IMR-90 (cell line): ENCODE measurements around the gene RAP2B. TPM values are rescaled to one million over a fixed set of nuclear protein-coding genes. Genes with fewer than 3 reads are reported as not detected.
A peak's percentile ranks its signal among the peaks of the same experiment; 100 is the strongest.

Experiments
- ATAC-seq: fragments of 200-7000 bp; cut with Tn5 transposase; 2 replicates; pipeline ENCODE4 v1.9.1; 2020; ENCODE audit warnings: low read depth, mild to moderate bottlenecking, moderate library complexity
- BruUV-seq: library from RNA; stranded (reverse); fragments of 400-500 nt; replicated peaks from 2 replicates; lab custom pipeline; 2021; lab: Mats Ljungman, UMichigan
- CTCF ChIA-PET: fragments of 300-600 bp; formaldehyde crosslinking; extraction: SDS; loops from one replicate; lab custom pipeline; 2021; ENCODE audit warnings: antibody characterized with exemption; lab: Yijun Ruan, JAX
- POLR2A ChIA-PET: fragments of 300-600 bp; sonication (Branson Sonifier 250); formaldehyde crosslinking; loops from one replicate; lab custom pipeline; 2022; ENCODE audit warnings: antibody characterized with exemption; ENCODE audit not compliant: unreplicated experiment; lab: Charles Lee
- DNase-seq: peaks from one replicate; pipeline ENCODE4 v3.0.0; 2013
- H2AFZ ChIP-seq: replicated peaks from 2 replicates; pipeline ENCODE3; 2013; ENCODE audit warnings: low read length, mild to moderate bottlenecking; ENCODE audit not compliant: poor library complexity
- H2AK5ac ChIP-seq: 2 replicates; pipeline ENCODE4 v1.6.1; 2013; ENCODE audit warnings: low read depth, low read length, inconsistent platforms
- H2AK9ac ChIP-seq: replicated peaks from 2 replicates; pipeline ENCODE3; 2013; ENCODE audit warnings: mild to moderate bottlenecking, low read depth, low read length, moderate library complexity; ENCODE audit not compliant: poor library complexity
- H2BK120ac ChIP-seq: 2 replicates; pipeline ENCODE4 v1.6.1; 2013; ENCODE audit warnings: low read depth, low read length, inconsistent platforms
- H2BK15ac ChIP-seq: 3 replicates; pipeline ENCODE4 v1.6.1; 2013; ENCODE audit warnings: low read depth, low read length, inconsistent platforms
- H2BK20ac ChIP-seq: 2 replicates; pipeline ENCODE4 v1.6.1; 2013; ENCODE audit warnings: low read depth, mild to moderate bottlenecking, inconsistent platforms, low read length, moderate library complexity
- H2BK5ac ChIP-seq: 2 replicates; pipeline ENCODE4 v1.6.1; 2013; ENCODE audit warnings: mild to moderate bottlenecking, low read depth, low read length, inconsistent platforms; ENCODE audit not compliant: poor library complexity, severe bottlenecking
- H3K14ac ChIP-seq: replicated peaks from 2 replicates; pipeline ENCODE4 v1.6.1; 2013; ENCODE audit warnings: low read depth, low read length, inconsistent platforms
- H3K18ac ChIP-seq: 2 replicates; pipeline ENCODE4 v1.6.1; 2013; ENCODE audit warnings: low read depth, low read length, control low read depth
- H3K23ac ChIP-seq: 2 replicates; pipeline ENCODE4 v1.6.1; 2013; ENCODE audit warnings: low read depth, low read length, inconsistent platforms
- H3K27ac ChIP-seq: 2 replicates; pipeline ENCODE4 v1.5.1; 2013; ENCODE audit warnings: mild to moderate bottlenecking, control low read depth, low read length; ENCODE audit not compliant: insufficient read depth
- H3K27me3 ChIP-seq: 2 replicates; pipeline ENCODE4 v1.6.1; 2013; ENCODE audit warnings: low read length; ENCODE audit not compliant: control insufficient read depth, insufficient read depth
- H3K36me3 ChIP-seq: 2 replicates; pipeline ENCODE4 v1.6.1; 2013; ENCODE audit warnings: low read length, mixed read lengths; ENCODE audit not compliant: control insufficient read depth, insufficient read depth
- H3K4ac ChIP-seq: 2 replicates; pipeline ENCODE4 v1.6.1; 2013; ENCODE audit warnings: low read depth, low read length, inconsistent platforms
- H3K4me1 ChIP-seq: 2 replicates; pipeline ENCODE4 v1.6.1; 2013; ENCODE audit warnings: low read length, mixed read lengths; ENCODE audit not compliant: control insufficient read depth, insufficient read depth
- H3K4me2 ChIP-seq: 2 replicates; pipeline ENCODE4 v1.6.1; 2013; ENCODE audit warnings: low read depth, mild to moderate bottlenecking, control low read depth, low read length, moderate library complexity
- H3K4me3 ChIP-seq: 2 replicates; pipeline ENCODE4 v1.5.1; 2013; ENCODE audit warnings: low read depth, mild to moderate bottlenecking, control low read depth, low read length, moderate library complexity; ENCODE audit not compliant: insufficient read depth
- H3K56ac ChIP-seq: 2 replicates; pipeline ENCODE4 v1.6.1; 2013; ENCODE audit warnings: low read length, inconsistent platforms; ENCODE audit not compliant: insufficient read depth; ENCODE audit errors: extremely low read depth
- H3K79me1 ChIP-seq, 2 experiments: 2 replicates each; pipeline ENCODE4 v1.6.1; 2013; ENCODE audit warnings: low read length in 2 of 2, inconsistent platforms in 1 of 2, low read depth in 1 of 2
- H3K9ac ChIP-seq: 2 replicates; pipeline ENCODE4 v1.6.1; 2013; ENCODE audit warnings: low read depth, low read length, control low read depth
- H3K9me1 ChIP-seq: 2 replicates; pipeline ENCODE4 v1.6.1; 2013; ENCODE audit warnings: low read length, inconsistent platforms; ENCODE audit not compliant: insufficient read depth
- H3K9me3 ChIP-seq: 2 replicates; pipeline ENCODE4 v1.6.1; 2013; ENCODE audit warnings: low read length; ENCODE audit not compliant: control insufficient read depth, insufficient read depth
- H4K20me1 ChIP-seq: 2 replicates; pipeline ENCODE4 v1.6.1; 2013; ENCODE audit warnings: low read length, inconsistent platforms; ENCODE audit not compliant: insufficient read depth
- H4K5ac ChIP-seq: 2 replicates; pipeline ENCODE4 v1.6.1; 2013; ENCODE audit warnings: mild to moderate bottlenecking, low read depth, low read length, control low read depth
- H4K8ac ChIP-seq, 2 experiments: 2 replicates each; pipeline ENCODE4 v1.6.1; 2013; ENCODE audit warnings: low read depth in 2 of 2, low read length in 2 of 2, control low read depth in 1 of 2, inconsistent platforms in 1 of 2
- H4K91ac ChIP-seq: 2 replicates; pipeline ENCODE4 v1.6.1; 2013; ENCODE audit warnings: low read depth, low read length, inconsistent platforms; ENCODE audit not compliant: insufficient read depth
- BHLHE40 ChIP-seq: fragments of 150-350 bp; IDR thresholded peaks from 2 replicates; pipeline ENCODE4 v1.6.1; 2016; ENCODE audit warnings: mild to moderate bottlenecking, low read depth, low read length
- FOS ChIP-seq: fragments of 150-350 bp; IDR thresholded peaks from 2 replicates; pipeline ENCODE4 v1.6.1; 2016; ENCODE audit warnings: low read depth, low read length
- WGBS, 2 experiments: methylation state at CpG; one replicate each; pipeline versions ENCODE4 v1.1.5 to v1.1.7; 2013; ENCODE audit warnings: missing lambda C conversion rate in 2 of 2; ENCODE audit not compliant: insufficient read length in 1 of 2; ENCODE audit errors: extremely low coverage in 2 of 2; 5-methylcytosine and 5-hydroxymethylcytosine counted together
- dilution Hi-C: fragments of 300-500 bp; cut with HindIII; formaldehyde crosslinking; loops from one replicate; pipeline ENCODE4 v1.14.3; 2018; ENCODE audit warnings: low sequenced_read_pairs; ENCODE audit not compliant: unreplicated experiment
- in situ Hi-C: fragments of 300-500 bp; cut with MboI; formaldehyde crosslinking; loops from 3 replicates; pipeline ENCODE4 v1.14.3; 2019; ENCODE audit warnings: low sequenced_read_pairs, inconsistent platforms, mixed read lengths
- intact Hi-C: fragments of 100-400 bp; cut with micrococcal nuclease; formaldehyde crosslinking; loops from 2 replicates; pipeline ENCODE4 v1.10.0; 2022
- polyA plus RNA-seq, 3 experiments: library from polyadenylated mRNA; depleted of rRNA; stranded (reverse); fragments of >200 nt; gene quantifications; 2 replicates each; pipeline ENCODE4 v1.2.3, GENCODE V29; 2012; ENCODE audit warnings: low replicate concordance in 1 of 3
- total RNA-seq: library from RNA; depleted of rRNA; stranded (reverse); fragments of >200 nt; gene quantifications from 2 replicates; pipeline ENCODE4 v1.2.3, GENCODE V29; 2012

The RAP2B gene
- total and polyA plus RNA-seq, 2 of the 4 experiments (the other 2 are of a cell fraction): 6.6 to 12.4 TPM

DNA sequence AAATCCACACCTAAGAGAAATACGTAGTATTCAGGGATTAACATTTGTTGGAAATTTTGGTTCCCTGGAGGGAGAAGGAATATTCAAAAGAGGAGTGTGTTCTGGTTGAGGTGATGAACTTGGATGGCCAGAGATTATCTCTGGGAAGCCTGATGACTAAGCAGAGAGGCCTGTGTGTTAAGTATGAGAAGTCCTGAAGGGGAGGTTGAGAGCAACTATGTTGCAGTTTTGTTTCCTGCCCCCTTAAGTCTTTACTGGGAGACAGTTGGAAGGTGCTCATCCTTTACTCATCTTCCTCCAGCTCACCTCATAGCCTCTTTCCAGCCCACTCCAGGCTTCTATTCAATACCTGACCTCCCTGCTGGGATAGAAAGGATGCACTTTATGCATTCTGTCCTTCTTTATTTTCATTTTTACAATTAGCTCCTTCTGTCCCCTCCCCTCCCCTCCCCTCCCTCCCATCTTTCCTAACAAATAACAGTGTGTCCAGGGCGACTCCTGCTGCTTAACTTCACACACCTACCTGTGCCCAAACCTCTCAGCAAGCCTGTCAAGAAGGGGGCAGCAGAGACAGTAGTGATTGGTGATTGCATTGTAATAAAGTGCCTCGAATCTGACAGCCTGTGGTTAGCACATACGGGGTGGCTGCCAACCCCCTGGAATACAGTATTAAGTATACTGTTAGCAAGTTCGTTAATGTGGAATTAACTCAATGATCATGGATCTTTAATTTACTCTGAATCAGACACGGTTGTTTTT lies 11.9 kb downstream of the RAP2B start:
- in situ Hi-C loops: loop anchor here (25.0 kb wide), 1 partner anchor 588 kb away; no protein-coding TSS in a partner anchor
- 0 out of 2 replicates have a peak overlapping the region, but pooled peaks have one; percentile 34 for H3K14ac ChIP-seq
- no peak overlapping the region for H2BK120ac ChIP-seq
- H4K20me1 ChIP-seq: no peaks in the 10 kb centered on the region
- no peaks in the 10 kb centered on the region for H3K36me3 ChIP-seq
- 0 out of 3 replicates have a peak overlapping the region, but pooled peaks have one; percentile 13 for H2BK15ac ChIP-seq
- POLR2A ChIA-PET: interaction anchor here (0.6 kb wide), 1 partner anchor 1890 kb away, joined by 3 read pairs; no protein-coding TSS in a partner anchor
- no peak overlapping the region for H3K27ac ChIP-seq
- peak; percentile 94 for ATAC-seq
- H3K27me3 ChIP-seq: no peaks in the 10 kb centered on the region
- H3K4ac ChIP-seq: peak overlapping the region; percentile 69
- no TSS peak for BruUV-seq
- no peak overlapping the region for H2BK20ac ChIP-seq
- H4K91ac ChIP-seq: 0 out of 2 replicates have a peak overlapping the region, but pooled peaks have one; percentile 27
- TF ChIP-seq BHLHE40 (no peak), FOS (peak; percentile 19; the same call in 1 of the 2 replicates)
- no CpG with 5 or more reads among the region's 6 CpGs for WGBS, 2 experiments
- H3K4me2 ChIP-seq: no peak overlapping the region
- peak overlapping the region; percentile 70; the same call in 1 of the 2 replicates for H2AK5ac ChIP-seq
- H3K9ac ChIP-seq: no peak overlapping the region
- CTCF ChIA-PET: interaction anchor here (0.7 kb wide), 1 partner anchor 227 kb away, joined by 3 read pairs; no protein-coding TSS in a partner anchor
- no peak overlapping the region for H3K4me3 ChIP-seq
- H3K18ac ChIP-seq: peak overlapping the region; percentile 29; the same call in 1 of the 2 replicates
- H4K8ac ChIP-seq: peak overlapping the region in 1 of 2 experiments; percentile 48; a peak in 1 of 4 replicates
- no peak overlapping the region for H2AFZ ChIP-seq
- H4K5ac ChIP-seq: 0 out of 2 replicates have a peak overlapping the region, but pooled peaks have one; percentile 27
- no peak overlapping the region for H2AK9ac ChIP-seq
- H2BK5ac ChIP-seq: no peak overlapping the region
- dilution Hi-C loops: no loop called here
- intact Hi-C loops: no loop called here
- H3K79me1 ChIP-seq: 0 out of 4 replicates have a peak, but pooled peaks cover 0 to 4% of the 10 kb centered on the region in 2 experiments
- no peaks in the 10 kb centered on the region for H3K9me3 ChIP-seq
- peak; percentile 75 for DNase-seq
- H3K4me1 ChIP-seq: peaks cover 6% of the 10 kb centered on the region
- no peak overlapping the region for H3K23ac ChIP-seq
- H3K56ac ChIP-seq: no peak overlapping the region
- no peaks in the 10 kb centered on the region; the same call in 1 of the 2 replicates for H3K9me1 ChIP-seq
